BJ (cell line): ENCODE measurements around the gene SMC4. TPM values are rescaled to one million over a fixed set of nuclear protein-coding genes. Genes with fewer than 3 reads are reported as not detected.

ENCODE experiments used
- CTCF ChIA-PET: fragments of 350-600 bp; formaldehyde crosslinking; extraction: SDS; loops from one replicate; lab custom pipeline; 2021; ENCODE audit warnings: antibody characterized with exemption, inconsistent platforms; lab: Yijun Ruan, JAX
- POLR2A ChIA-PET: fragments of 300-600 bp; sonication (Branson Sonifier 250); formaldehyde crosslinking; extraction: SDS; loops from one replicate; lab custom pipeline; 2021; ENCODE audit warnings: antibody characterized with exemption; lab: Charles Lee
- DNase-seq: peaks from one replicate; pipeline ENCODE4 v3.0.0-alpha.2; 2011; ENCODE audit warnings: low read depth
- H3K27me3 ChIP-seq: 2 replicates; pipeline ENCODE4 v1.6.0; 2011; ENCODE audit warnings: low read length; ENCODE audit not compliant: control insufficient read depth, insufficient read depth
- H3K36me3 ChIP-seq: 2 replicates; pipeline ENCODE4 v1.5.1; 2011; ENCODE audit warnings: low read length; ENCODE audit not compliant: control insufficient read depth, insufficient read depth
- H3K4me3 ChIP-seq: 2 replicates; pipeline ENCODE4 v1.5.1; 2011; ENCODE audit warnings: low read depth, mild to moderate bottlenecking, control low read depth, low read length
- CTCF ChIP-seq: IDR thresholded peaks from 2 replicates; pipeline ENCODE4 v1.5.1; 2011; ENCODE audit warnings: low read depth, mild to moderate bottlenecking, control low read depth, inconsistent platforms, low read length, moderate library complexity; ENCODE audit not compliant: insufficient read depth
- polyA plus RNA-seq: library from polyadenylated mRNA; depleted of rRNA; stranded (reverse); fragments of >200 nt; gene quantifications from 2 replicates; pipeline ENCODE4 v1.2.3, GENCODE V29; 2011

SMC4 gene
- polyA plus RNA-seq, 1 experiment, result 26.1 TPM

GRCh38 chr3:160440687-160441086, 41.2 kb downstream of the SMC4 start:
- Histone ChIP-seq H3K27me3 (no peaks in the 10 kb centered on the region), H3K36me3 (0 out of 2 replicates have a peak, but pooled peaks cover 1% of the 10 kb centered on the region), H3K4me3 (no peak overlapping the region)
- no peak for TF ChIP-seq CTCF
- ChIA-PET POLR2A (no interaction called here), CTCF (no interaction called here)
- DNase-seq, result no peak

- H3K4me3 ChIP-seq, result no peak overlapping the region
- H3K36me3 ChIP-seq, result peaks cover 2% of the 10 kb centered on the region; the same call in 1 of the 2 replicates
- ChIA-PET POLR2A (no interaction called here), CTCF (no interaction called here)
- DNase-seq, result no peak
- no peaks in the 10 kb centered on the region for H3K27me3 ChIP-seq
- TF ChIP-seq CTCF, result no peak
These were observed 45.0 kb downstream of the SMC4 start for GRCh38 chr3:160444411-160444810.

DNA sequence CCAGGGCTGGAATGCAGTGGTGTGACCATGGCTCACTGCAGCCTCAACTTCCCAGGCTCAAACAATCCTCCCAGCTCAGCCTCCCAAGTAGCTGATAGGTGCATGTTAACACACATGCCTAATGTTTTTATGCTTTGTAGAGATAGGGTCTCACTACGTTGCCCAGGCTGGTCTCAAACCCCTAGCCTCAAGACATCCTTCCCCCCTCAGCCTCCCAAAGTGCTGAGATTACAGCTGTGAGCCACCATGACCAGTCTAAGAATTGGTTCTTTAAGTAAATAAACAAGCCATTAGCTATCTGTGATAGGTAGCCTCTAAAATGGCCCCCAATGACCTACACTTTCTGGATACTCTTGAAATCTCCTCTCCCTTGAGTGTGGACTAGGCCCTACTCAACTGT, 46.4 kb downstream of the SMC4 start:
- no peak for TF ChIP-seq CTCF
- no peak for DNase-seq
- POLR2A ChIA-PET, result no interaction called here

DNA sequence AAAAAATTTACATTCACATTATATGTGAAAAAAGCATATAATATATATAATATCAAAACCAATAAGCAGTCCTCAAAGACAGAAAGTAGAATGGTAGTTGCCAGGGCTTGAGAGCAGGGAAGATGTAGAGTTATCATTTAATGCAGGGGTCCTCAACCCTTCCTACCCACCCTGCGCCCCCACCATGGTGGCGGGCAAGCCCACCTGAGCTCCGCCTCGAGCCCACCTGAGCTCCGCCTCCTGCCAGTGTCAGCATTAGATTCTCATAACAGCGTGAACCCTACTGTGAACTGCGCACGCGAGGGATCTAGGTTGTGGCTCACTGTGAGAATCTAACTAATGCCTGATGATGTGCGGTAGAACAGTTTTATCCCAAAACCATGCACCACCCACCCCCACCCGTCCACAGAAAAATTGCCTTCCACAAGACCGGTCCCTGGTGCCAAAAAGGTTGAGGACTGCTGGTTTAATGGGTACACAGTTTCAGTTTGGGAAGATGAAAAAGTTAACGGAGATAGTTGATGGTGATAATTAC, 47.1 kb downstream of the SMC4 start:
- TF ChIP-seq CTCF, result no peak
- ChIA-PET POLR2A (no interaction called here), CTCF (interaction anchor here (0.9 kb wide), 1 partner anchor 271 kb away, joined by 3 read pairs; no protein-coding TSS in a partner anchor)
- Histone ChIP-seq H3K4me3 (no peak overlapping the region), H3K36me3 (peaks cover 2% of the 10 kb centered on the region; the same call in 1 of the 2 replicates), H3K27me3 (no peaks in the 10 kb centered on the region)
- no peak for DNase-seq

More for the DNA sequence above, 46.4 kb downstream of the SMC4 start:
- CTCF ChIA-PET, result no interaction called here
- Histone ChIP-seq H3K36me3 (peaks cover 2% of the 10 kb centered on the region; the same call in 1 of the 2 replicates), H3K4me3 (no peak overlapping the region), H3K27me3 (no peaks in the 10 kb centered on the region)

GRCh38 chr3:160447544-160447943, 48.1 kb downstream of the SMC4 start:
- Histone ChIP-seq H3K4me3 (peak overlapping the region; percentile 19), H3K36me3 (peaks cover 2% of the 10 kb centered on the region; the same call in 1 of the 2 replicates), H3K27me3 (no peaks in the 10 kb centered on the region)
- ChIA-PET CTCF (interaction anchor here (0.6 to 1.0 kb wide), 3 partner anchors 35 to 272 kb away, joined by 3 read pairs; no protein-coding TSS in a partner anchor), POLR2A (no interaction called here)
- DNase-seq, result no peak
- no peak for TF ChIP-seq CTCF
